ENCODE results near the gene GNPAT.

The GNPAT gene

GRCh38 chr1:231213831-231214573 lies 27.0 kb upstream of the GNPAT start:
- no peak for DNase-seq (ENCODE audit: low spot score)

- DNase-seq (ENCODE audit: low spot score) = no peak
Observed at GRCh38 chr1:231214918-231215680, 25.9 kb upstream of the GNPAT start.

- no peak for DNase-seq (ENCODE audit: low spot score)
Observed at GRCh38 chr1:231215681-231216385, 25.2 kb upstream of the GNPAT start.

GRCh38 chr1:231216498-231216897 lies 24.5 kb upstream of the GNPAT start:
- no peak for DNase-seq (ENCODE audit: low spot score)

- DNase-seq (ENCODE audit: low spot score) = no peak
Observed at GRCh38 chr1:231217056-231217455, 24.0 kb upstream of the GNPAT start.

GRCh38 chr1:231218078-231218477 lies 22.9 kb upstream of the GNPAT start:
- DNase-seq (ENCODE audit: low spot score) = no peak

- no peak for DNase-seq (ENCODE audit: low spot score)
Observed at GRCh38 chr1:231219422-231220401, 21.3 kb upstream of the GNPAT start.

GRCh38 chr1:231220801-231221200 lies 20.2 kb upstream of the GNPAT start:
- DNase-seq (ENCODE audit: low spot score) = no peak

- no peak for DNase-seq (ENCODE audit: low spot score)
Observed at GRCh38 chr1:231226156-231226555, 14.9 kb upstream of the GNPAT start.

GRCh38 chr1:231231511-231231910 lies 9.5 kb upstream of the GNPAT start:
- no peak for DNase-seq (ENCODE audit: low spot score)

GRCh38 chr1:231232870-231233734 lies 7.9 kb upstream of the GNPAT start:
- DNase-seq (ENCODE audit: low spot score) = no peak

- no peak for DNase-seq (ENCODE audit: low spot score)
Observed at GRCh38 chr1:231233735-231234417, 7.1 kb upstream of the GNPAT start.

- DNase-seq (ENCODE audit: low spot score) = no peak
Observed at GRCh38 chr1:231234506-231234905, 6.5 kb upstream of the GNPAT start.

- no peak for DNase-seq (ENCODE audit: low spot score)
Observed at GRCh38 chr1:231235526-231236207, 5.3 kb upstream of the GNPAT start.

- DNase-seq (ENCODE audit: low spot score) = no peak
Observed at GRCh38 chr1:231236208-231236591, 4.8 kb upstream of the GNPAT start.

- DNase-seq (ENCODE audit: low spot score) = no peak
Observed at GRCh38 chr1:231236938-231237337, 4.1 kb upstream of the GNPAT start.

- DNase-seq (ENCODE audit: low spot score) = no peak
Observed at GRCh38 chr1:231238298-231238697, 2.7 kb upstream of the GNPAT start.

- DNase-seq (ENCODE audit: low spot score) = no peak
Observed at GRCh38 chr1:231240531-231240882, 505 bp upstream of the GNPAT start.

- peak; percentile 9 for DNase-seq (ENCODE audit: low spot score)
Observed at GRCh38 chr1:231241750-231242149, 738 bp downstream of the GNPAT start.

Data from globus pallidus (tissue), 1 donor.